OCI-LY3 (cell line): ENCODE results near the gene ENOX2.

Source experiments
- H2AFZ ChIP-seq: fragments of 200-600, 300-600 bp; shearing (Covaris generic); 2 replicates; pipeline ENCODE4 v1.6.0; 2014; ENCODE audit warnings: antibody characterized with exemption, low read depth, low read length
- H3K27ac ChIP-seq: fragments of 200-600, 300-600 bp; sonication (generic); 2 replicates; pipeline ENCODE4 v1.5.1; 2014; ENCODE audit warnings: mild to moderate bottlenecking, low read length, moderate library complexity, mixed read lengths
- H3K27me3 ChIP-seq: fragments of 200-600, 300-600 bp; sonication (generic); 2 replicates; pipeline ENCODE4 v1.6.1; 2014; ENCODE audit warnings: low read depth, low read length, mixed read lengths
- H3K36me3 ChIP-seq: fragments of 200-600, 300-600 bp; sonication (generic); replicated peaks from 2 replicates; pipeline ENCODE3; 2014; ENCODE audit warnings: low read depth, low read length, mixed read lengths
- H3K4me1 ChIP-seq: fragments of 300-600, 200-600 bp; sonication (generic); 2 replicates; pipeline ENCODE4 v1.6.1; 2014; ENCODE audit warnings: low read length, mixed read lengths
- H3K4me2 ChIP-seq: fragments of 200-600, 300-600 bp; sonication (generic); 2 replicates; pipeline ENCODE4 v1.6.1; 2014; ENCODE audit warnings: low read length, mixed read lengths
- H3K4me3 ChIP-seq: fragments of 300-600, 200-600 bp; sonication (generic); 2 replicates; pipeline ENCODE4 v1.5.1; 2014; ENCODE audit warnings: antibody characterized with exemption, mild to moderate bottlenecking, low read length, moderate library complexity
- H3K79me2 ChIP-seq: fragments of 300-600, 200-600 bp; shearing (Covaris generic); 2 replicates; pipeline ENCODE4 v1.6.1; 2014; ENCODE audit warnings: mild to moderate bottlenecking, low read length, mixed read lengths
- H3K9ac ChIP-seq: fragments of 300-600, 200-600 bp; shearing (Covaris generic); 2 replicates; pipeline ENCODE4 v1.6.0; 2014; ENCODE audit warnings: mild to moderate bottlenecking, low read length, moderate library complexity
- H3K9me3 ChIP-seq: fragments of 200-600, 300-600 bp; shearing (Covaris generic); 2 replicates; pipeline ENCODE4 v1.6.1; 2014; ENCODE audit warnings: low read length, mixed read lengths; ENCODE audit not compliant: insufficient read depth
- H4K20me1 ChIP-seq: fragments of 200-600, 300-600 bp; sonication (generic); 2 replicates; pipeline ENCODE4 v1.6.1; 2016; ENCODE audit warnings: low read length, mixed read lengths; ENCODE audit not compliant: insufficient read depth
- CTCF ChIP-seq: fragments of 200-600, 300-600 bp; sonication (generic); IDR thresholded peaks from 2 replicates; pipeline ENCODE4 v1.5.1; 2014; ENCODE audit warnings: antibody characterized with exemption, low read length, low read depth
- EZH2phosphoT487 ChIP-seq: fragments of 200-600 bp; shearing (Covaris generic); IDR thresholded peaks from 2 replicates; pipeline ENCODE4 v1.6.1; 2018; ENCODE audit warnings: antibody characterized with exemption, mixed run types, low read depth

The ENOX2 gene

GRCh38 chrX:130725519-130725918 lies 177.5 kb downstream of the ENOX2 start:
- Histone ChIP-seq H3K27ac (no peak overlapping the region), H2AFZ (no peak overlapping the region)
- TF ChIP-seq CTCF, result no peak
- TF ChIP-seq EZH2phosphoT487, result no peak

GRCh38 chrX:130719413-130719812 lies 183.6 kb downstream of the ENOX2 start:
- no peak overlapping the region for H3K9ac ChIP-seq
- no peaks in the 10 kb centered on the region for H3K36me3 ChIP-seq
- no peaks in the 10 kb centered on the region for H3K27me3 ChIP-seq
- H4K20me1 ChIP-seq, result no peaks in the 10 kb centered on the region
- no peak overlapping the region for H2AFZ ChIP-seq
- no peaks in the 10 kb centered on the region for H3K4me1 ChIP-seq
- H3K9me3 ChIP-seq, result no peaks in the 10 kb centered on the region
- H3K79me2 ChIP-seq, result no peaks in the 10 kb centered on the region
- H3K27ac ChIP-seq, result no peak overlapping the region
- H3K4me2 ChIP-seq, result no peak overlapping the region
- H3K4me3 ChIP-seq, result no peak overlapping the region
- TF ChIP-seq EZH2phosphoT487 (no peak), CTCF (no peak)

More at GRCh38 chrX:130725519-130725918, 177.5 kb downstream of the ENOX2 start:
- no peak overlapping the region for H3K4me2 ChIP-seq
- H3K4me1 ChIP-seq, result no peaks in the 10 kb centered on the region
- no peak overlapping the region for H3K9ac ChIP-seq
- no peaks in the 10 kb centered on the region for H3K79me2 ChIP-seq
- H3K9me3 ChIP-seq, result no peaks in the 10 kb centered on the region
- no peak overlapping the region for H3K4me3 ChIP-seq
- H4K20me1 ChIP-seq, result no peaks in the 10 kb centered on the region
- no peaks in the 10 kb centered on the region for H3K36me3 ChIP-seq
- no peaks in the 10 kb centered on the region for H3K27me3 ChIP-seq

- H3K27ac ChIP-seq, result no peak overlapping the region
- no peak overlapping the region for H3K4me2 ChIP-seq
- H3K9ac ChIP-seq, result no peak overlapping the region
- no peaks in the 10 kb centered on the region for H3K36me3 ChIP-seq
- H2AFZ ChIP-seq, result no peak overlapping the region
- TF ChIP-seq CTCF, result no peak
- TF ChIP-seq EZH2phosphoT487, result no peak
- no peaks in the 10 kb centered on the region for H3K4me1 ChIP-seq
- no peak overlapping the region for H3K4me3 ChIP-seq
- H3K27me3 ChIP-seq, result no peaks in the 10 kb centered on the region
- H3K9me3 ChIP-seq, result no peaks in the 10 kb centered on the region
- no peaks in the 10 kb centered on the region for H3K79me2 ChIP-seq
- no peaks in the 10 kb centered on the region for H4K20me1 ChIP-seq
These were observed 184.9 kb downstream of the ENOX2 start for GRCh38 chrX:130718137-130718536.

GRCh38 chrX:130716781-130717413 lies 186.1 kb downstream of the ENOX2 start:
- Histone ChIP-seq H4K20me1 (no peaks in the 10 kb centered on the region), H3K4me1 (no peaks in the 10 kb centered on the region), H3K27ac (no peak overlapping the region), H3K79me2 (no peaks in the 10 kb centered on the region), H3K4me3 (no peak overlapping the region), H3K9ac (no peak overlapping the region), H2AFZ (no peak overlapping the region), H3K9me3 (no peaks in the 10 kb centered on the region), H3K4me2 (no peak overlapping the region), H3K36me3 (no peaks in the 10 kb centered on the region), H3K27me3 (no peaks in the 10 kb centered on the region)
- TF ChIP-seq EZH2phosphoT487 (no peak), CTCF (no peak)
